ENCODE measurements around the gene PALLD. TPM values are rescaled to one million over a fixed set of nuclear protein-coding genes. Genes with fewer than 3 reads are reported as not detected.

PALLD gene
- polyA plus RNA-seq, 1 donor (not counting 4 experiments of a cell fraction or from before 2014, with no cell fraction given): 136 TPM

DNA sequence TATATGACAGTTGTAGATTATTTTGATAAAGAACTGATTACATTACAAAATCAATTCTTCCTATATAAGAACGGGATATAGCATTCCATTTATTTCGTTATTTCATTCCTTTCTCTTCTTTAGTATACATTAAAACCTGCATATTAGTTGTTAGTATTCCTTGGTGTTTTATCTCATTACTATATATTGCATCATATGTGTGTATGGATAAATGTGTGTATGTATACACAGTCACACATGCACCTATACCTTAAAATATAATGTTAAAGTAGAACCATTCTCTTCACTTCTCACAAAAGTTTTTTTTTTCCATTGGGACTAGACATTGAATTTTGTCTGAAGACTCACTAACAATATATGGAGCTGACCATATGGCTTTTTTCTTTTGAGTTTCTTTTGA, 5.3 kb upstream of the PALLD start:
- H3K4me3 ChIP-seq (ENCODE audit: control insufficient read depth in 2 of 3, extremely low read depth in 1 of 3, insufficient read depth in 2 of 3, low read depth in 1 of 3, low read length in 3 of 3): no peak overlapping the region
- no peak overlapping the region for H2AFZ ChIP-seq (ENCODE audit: control insufficient read depth, low read length)
- H3K27ac ChIP-seq (ENCODE audit: control insufficient read depth, insufficient read depth, low read length): no peak overlapping the region
- no peak overlapping the region for H3K4me2 ChIP-seq (ENCODE audit: control insufficient read depth, extremely low read depth, insufficient read depth, low read depth, low read length)
- no peaks in the 10 kb centered on the region for H3K79me2 ChIP-seq (ENCODE audit: control insufficient read depth, insufficient read depth, low read length)
- dilution Hi-C loops (cut with MboI; ENCODE audit: extremely low pct_ligation_motif_present, low sequenced_read_pairs): no loop called here
- DNase-seq (ENCODE audit: low read depth, low spot score) (no peak), FAIRE-seq (no peak)
- no peaks in the 10 kb centered on the region for H3K27me3 ChIP-seq (ENCODE audit: control insufficient read depth, extremely low read depth, insufficient read depth, low read length)
- TF ChIP-seq, protein P1, sequence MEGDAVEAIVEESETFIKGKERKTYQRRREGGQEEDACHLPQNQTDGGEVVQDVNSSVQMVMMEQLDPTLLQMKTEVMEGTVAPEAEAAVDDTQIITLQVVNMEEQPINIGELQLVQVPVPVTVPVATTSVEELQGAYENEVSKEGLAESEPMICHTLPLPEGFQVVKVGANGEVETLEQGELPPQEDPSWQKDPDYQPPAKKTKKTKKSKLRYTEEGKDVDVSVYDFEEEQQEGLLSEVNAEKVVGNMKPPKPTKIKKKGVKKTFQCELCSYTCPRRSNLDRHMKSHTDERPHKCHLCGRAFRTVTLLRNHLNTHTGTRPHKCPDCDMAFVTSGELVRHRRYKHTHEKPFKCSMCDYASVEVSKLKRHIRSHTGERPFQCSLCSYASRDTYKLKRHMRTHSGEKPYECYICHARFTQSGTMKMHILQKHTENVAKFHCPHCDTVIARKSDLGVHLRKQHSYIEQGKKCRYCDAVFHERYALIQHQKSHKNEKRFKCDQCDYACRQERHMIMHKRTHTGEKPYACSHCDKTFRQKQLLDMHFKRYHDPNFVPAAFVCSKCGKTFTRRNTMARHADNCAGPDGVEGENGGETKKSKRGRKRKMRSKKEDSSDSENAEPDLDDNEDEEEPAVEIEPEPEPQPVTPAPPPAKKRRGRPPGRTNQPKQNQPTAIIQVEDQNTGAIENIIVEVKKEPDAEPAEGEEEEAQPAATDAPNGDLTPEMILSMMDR (optimal IDR thresholded peaks at IDR 0.05 in 1 of 3, IDR thresholded peaks at IDR 0.05 in 1 of 3, conservative IDR thresholded peaks at IDR 0.05 in 1 of 3; ENCODE audit: extremely low read depth in 1 of 3, insufficient read depth in 2 of 3, low read length in 3 of 3): no peak
- TF ChIP-seq EZH2 (IDR thresholded peaks at IDR 0.05; ENCODE audit: low read length): no peak
- H3K9me1 ChIP-seq (ENCODE audit: control insufficient read depth, extremely low read depth, insufficient read depth, low read length): no peaks in the 10 kb centered on the region
- no peaks in the 10 kb centered on the region for H3K36me3 ChIP-seq (ENCODE audit: control insufficient read depth in 2 of 2, extremely low read depth in 1 of 2, insufficient read depth in 2 of 2, low read length in 2 of 2)
- H4K20me1 ChIP-seq (ENCODE audit: control insufficient read depth, extremely low read depth, insufficient read depth, low read length): no peaks in the 10 kb centered on the region
- H3K9me3 ChIP-seq (ENCODE audit: control insufficient read depth, low read depth, low read length): no peaks in the 10 kb centered on the region
- no peak overlapping the region for H3K9ac ChIP-seq (ENCODE audit: control insufficient read depth, extremely low read depth, insufficient read depth, low read length)
- peaks cover 21% of the 10 kb centered on the region for H3K4me1 ChIP-seq (ENCODE audit: control insufficient read depth, extremely low read depth, insufficient read depth, low read length)

DNA sequence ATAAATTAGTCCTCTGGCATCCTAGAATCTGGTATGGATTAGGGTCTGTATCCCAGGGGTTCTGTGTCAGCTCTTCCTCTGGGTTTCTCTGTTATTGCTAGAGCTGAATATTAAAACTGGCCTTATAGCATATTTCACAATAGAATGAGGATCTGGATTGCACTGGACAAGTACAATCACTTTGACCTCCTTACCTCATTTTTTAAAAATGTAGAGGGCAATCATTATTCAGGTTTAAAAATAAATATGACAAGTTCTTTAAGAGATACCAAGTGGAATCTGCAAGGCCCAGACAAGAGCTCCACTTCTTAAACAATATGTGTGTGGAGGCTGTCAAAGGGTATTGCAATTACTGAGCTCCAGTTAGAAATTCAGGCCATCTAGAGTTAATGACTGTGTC, 1.4 kb downstream of the PALLD start:
- Histone ChIP-seq H4K20me1 (ENCODE audit: control insufficient read depth, extremely low read depth, insufficient read depth, low read length) (no peaks in the 10 kb centered on the region), H3K27me3 (ENCODE audit: control insufficient read depth, extremely low read depth, insufficient read depth, low read length) (no peaks in the 10 kb centered on the region), H3K4me2 (ENCODE audit: control insufficient read depth, extremely low read depth, insufficient read depth, low read depth, low read length) (no peak overlapping the region), H3K4me3 (ENCODE audit: control insufficient read depth in 2 of 3, extremely low read depth in 1 of 3, insufficient read depth in 2 of 3, low read depth in 1 of 3, low read length in 3 of 3) (no peak overlapping the region), H3K4me1 (ENCODE audit: control insufficient read depth, extremely low read depth, insufficient read depth, low read length) (no peaks in the 10 kb centered on the region), H3K27ac (ENCODE audit: control insufficient read depth, insufficient read depth, low read length) (no peak overlapping the region), H3K9ac (ENCODE audit: control insufficient read depth, extremely low read depth, insufficient read depth, low read length) (no peak overlapping the region), H3K9me1 (ENCODE audit: control insufficient read depth, extremely low read depth, insufficient read depth, low read length) (no peaks in the 10 kb centered on the region), H3K79me2 (ENCODE audit: control insufficient read depth, insufficient read depth, low read length) (no peaks in the 10 kb centered on the region), H2AFZ (ENCODE audit: control insufficient read depth, low read length) (no peak overlapping the region), H3K9me3 (ENCODE audit: control insufficient read depth, low read depth, low read length) (no peaks in the 10 kb centered on the region), H3K36me3 (ENCODE audit: control insufficient read depth in 2 of 2, extremely low read depth in 1 of 2, insufficient read depth in 2 of 2, low read length in 2 of 2) (no peaks in the 10 kb centered on the region)
- DNase-seq (ENCODE audit: low read depth, low spot score) (no peak), FAIRE-seq (no peak)
- dilution Hi-C loops (cut with MboI; ENCODE audit: extremely low pct_ligation_motif_present, low sequenced_read_pairs): no loop called here
- TF ChIP-seq EZH2 (IDR thresholded peaks at IDR 0.05; ENCODE audit: low read length): no peak
- TF ChIP-seq, protein P1 (optimal IDR thresholded peaks at IDR 0.05 in 1 of 3, IDR thresholded peaks at IDR 0.05 in 1 of 3, conservative IDR thresholded peaks at IDR 0.05 in 1 of 3; ENCODE audit: extremely low read depth in 1 of 3, insufficient read depth in 2 of 3, low read length in 3 of 3): no peak

All from keratinocyte (primary cell).